ENCODE results near the gene KRTAP20-2.

The KRTAP20-2 gene
- total RNA-seq = 0 to 0.11 (median 0) reads per million in 17 experiments

DNA sequence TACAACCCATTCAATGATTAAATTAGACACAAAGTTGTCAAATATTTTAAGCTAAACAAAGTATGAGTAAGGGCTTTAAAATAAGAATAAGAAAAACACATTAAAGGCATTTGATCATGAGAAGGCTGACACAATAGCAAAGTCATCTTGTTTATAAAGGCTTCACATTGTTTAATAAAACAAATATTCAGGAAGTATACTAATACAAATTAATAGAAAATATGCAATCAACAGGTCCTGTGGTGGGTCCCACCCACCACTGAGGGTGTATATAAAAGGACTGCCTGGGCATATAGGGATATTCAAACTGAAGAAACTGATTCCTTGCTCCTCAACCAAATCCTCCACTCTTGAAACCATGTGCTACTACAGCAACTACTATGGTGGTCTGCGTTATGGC is at the start of gene KRTAP20-2:
TSS of gene KRTAP20-2 (plus strand) at position 301 of the 400 bp plus-strand sequence. CDS start at position 359, 58 bp downstream.
- DNase-seq = no peak

DNA sequence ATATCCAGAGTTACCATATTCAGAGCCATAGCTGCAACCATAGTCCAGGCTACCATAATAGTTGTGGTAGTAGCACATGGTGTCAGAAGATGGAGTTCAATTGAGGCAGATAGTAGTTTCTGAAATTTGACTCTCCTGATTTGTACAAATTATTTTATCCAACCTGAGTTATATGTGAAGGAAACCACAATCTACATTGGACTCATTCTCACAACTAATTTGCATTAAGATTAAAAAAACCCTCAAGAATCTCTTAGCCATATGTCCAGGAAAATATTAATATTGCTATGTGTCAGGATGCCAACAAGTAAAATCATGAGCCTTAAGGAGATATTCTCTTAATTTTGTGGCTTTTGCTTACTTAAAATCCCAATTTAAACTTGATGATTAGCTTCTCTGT is 44.7 kb upstream of the KRTAP20-2 start, which contains the start of gene KRTAP22-2:
TSS of gene KRTAP22-2 (minus strand) at position 101 of the 400 bp plus-strand sequence.
- DNase-seq = no peak

GRCh38 chr21:30592140-30592539 is 42.9 kb upstream of the KRTAP20-2 start, which contains the start of gene KRTAP6-3:
KRTAP6-3 (plus strand) TSS chr21:30592440; CDS start chr21:30592446, 6 bp downstream.
- no peak for DNase-seq

- DNase-seq = no peak
These were observed 36.2 kb upstream of the KRTAP20-2 start, which contains the start of gene KRTAP6-2 for GRCh38 chr21:30598802-30599201. KRTAP6-2 (minus strand) TSS chr21:30598902; CDS start chr21:30598874, 28 bp downstream.

DNA sequence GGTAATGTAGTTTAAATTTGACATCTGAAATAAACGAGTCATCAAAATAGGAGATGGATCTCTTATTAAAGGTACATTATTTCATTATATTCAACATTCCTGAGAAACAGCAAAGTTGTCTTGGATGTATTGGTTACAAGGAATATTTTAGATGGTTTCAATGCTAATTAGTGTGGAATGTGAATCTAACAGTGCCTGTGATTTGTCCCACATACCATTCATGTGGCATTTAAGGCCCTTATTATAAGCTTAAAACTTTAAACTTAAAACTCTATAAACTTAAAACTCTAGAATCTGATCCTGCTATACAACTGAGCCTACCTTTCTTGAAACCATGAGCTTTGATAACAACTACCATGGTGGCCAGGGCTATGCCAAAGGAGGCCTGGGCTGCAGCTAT is 34.2 kb upstream of the KRTAP20-2 start, which contains the start of gene KRTAP22-1:
TSS of gene KRTAP22-1 (plus strand) at position 301 of the 400 bp plus-strand sequence.
- no peak for DNase-seq

GRCh38 chr21:30605968-30606367 is 29.0 kb upstream of the KRTAP20-2 start:
- no peak for DNase-seq

- DNase-seq = no peak
These were observed 22.9 kb upstream of the KRTAP20-2 start for GRCh38 chr21:30612132-30612531.

- no peak for DNase-seq
These were observed 21.2 kb upstream of the KRTAP20-2 start, which contains the start of gene KRTAP6-1 for GRCh38 chr21:30613836-30614235. KRTAP6-1 (minus strand) TSS chr21:30613930; CDS start chr21:30613904, 26 bp downstream.

DNA sequence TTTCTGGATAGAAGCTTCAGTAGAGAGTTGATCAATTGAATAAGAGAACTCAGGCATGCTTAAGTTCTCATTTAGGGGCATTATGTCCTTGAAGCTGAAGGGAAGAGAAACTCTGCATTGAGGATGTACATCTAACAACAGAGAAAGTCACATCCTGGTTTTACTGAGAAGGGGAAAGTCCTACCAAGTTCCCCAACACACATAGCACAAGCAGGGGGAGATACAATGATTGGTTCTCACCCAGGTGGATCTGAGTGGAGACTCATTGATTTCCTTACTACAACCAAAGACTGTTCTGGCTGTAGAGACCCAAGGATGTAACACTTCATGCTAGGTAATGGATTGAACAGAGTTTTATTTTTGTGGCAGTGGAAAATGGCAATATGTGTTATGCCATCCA is 19.8 kb upstream of the KRTAP20-2 start:
- no peak for DNase-seq

DNA sequence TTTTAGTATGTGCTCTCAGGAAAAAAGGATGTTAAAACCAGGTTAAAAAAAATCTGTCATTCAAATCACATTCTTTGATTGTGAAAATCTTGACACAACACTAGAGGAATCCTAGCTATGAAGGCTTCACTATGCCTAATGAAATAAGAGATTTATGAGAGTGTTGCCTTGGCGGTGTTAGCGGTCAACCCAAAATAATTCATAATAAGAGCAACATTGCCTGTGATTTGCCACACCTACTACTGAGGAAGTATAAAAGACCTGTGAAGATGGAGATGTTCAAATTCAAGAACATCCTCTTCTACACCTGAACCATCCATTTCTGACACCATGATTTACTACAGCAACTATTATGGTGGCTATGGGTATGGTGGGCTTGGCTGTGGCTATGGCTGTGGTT is 18.9 kb upstream of the KRTAP20-2 start, which contains the start of gene KRTAP20-1:
TSS of gene KRTAP20-1 (plus strand) at position 301 of the 400 bp plus-strand sequence. CDS start at position 331, 30 bp downstream.
- DNase-seq = no peak

DNA sequence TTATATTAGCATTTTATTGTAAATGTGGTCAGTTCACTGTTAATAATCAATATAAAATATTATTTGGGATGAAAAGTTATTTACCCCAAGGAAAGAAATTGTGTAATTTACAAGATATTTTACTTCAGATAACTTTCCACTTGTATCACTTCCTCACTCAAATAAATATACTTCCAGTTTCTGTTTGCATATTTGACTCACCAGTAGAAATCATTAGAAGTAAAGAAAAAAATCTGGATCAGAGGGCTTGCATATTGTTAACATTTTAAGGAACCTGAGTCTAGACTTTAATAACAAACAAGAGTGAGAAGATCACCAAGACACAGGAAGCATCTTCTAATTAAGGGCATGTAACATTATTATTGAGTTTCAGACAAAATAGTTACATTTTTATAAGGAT is 14.9 kb upstream of the KRTAP20-2 start:
- no peak for DNase-seq

GRCh38 chr21:30620522-30620921 is 14.5 kb upstream of the KRTAP20-2 start, which contains the start of gene KRTAP20-4:
KRTAP20-4 (plus strand) TSS chr21:30620627.
- DNase-seq = no peak

DNA sequence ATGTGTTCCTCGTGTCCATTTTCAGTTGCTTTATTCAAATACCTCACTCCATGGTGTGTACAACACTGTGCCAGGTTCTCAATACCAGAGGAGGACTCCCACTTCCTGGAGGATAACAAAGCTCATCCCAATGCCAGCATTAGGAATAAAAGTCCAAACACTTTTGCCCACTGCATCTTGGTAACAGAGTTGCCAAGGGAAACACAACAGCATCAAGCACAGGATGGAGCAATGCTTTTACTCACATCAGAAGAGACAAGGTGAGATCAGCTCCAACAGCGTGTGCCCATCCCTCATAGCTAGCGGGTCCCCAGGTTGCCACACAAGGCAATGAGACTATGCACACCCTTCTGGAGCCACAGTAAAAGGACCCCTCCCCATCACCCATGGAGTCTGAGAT is 11.6 kb upstream of the KRTAP20-2 start:
- no peak for DNase-seq

- no peak for DNase-seq
These were observed 9.4 kb upstream of the KRTAP20-2 start for GRCh38 chr21:30625449-30626165.

DNA sequence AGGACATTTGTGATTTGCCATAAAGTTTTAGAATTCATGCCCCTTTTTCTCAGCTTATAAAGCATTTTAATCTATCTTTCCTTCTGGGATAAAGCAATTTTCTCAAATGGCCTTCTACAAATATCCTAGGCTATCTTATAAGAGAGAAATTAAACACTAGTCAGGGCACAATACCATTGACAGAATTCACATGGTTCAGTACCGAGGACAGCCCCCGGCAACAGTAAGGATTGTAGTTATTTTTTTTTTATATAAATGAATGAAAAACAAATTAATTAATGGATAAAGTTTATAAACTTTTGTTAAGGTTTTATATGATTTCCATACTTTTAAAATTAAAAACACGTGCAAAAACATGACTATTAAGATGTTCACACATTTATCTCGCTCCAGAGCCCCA is 6.9 kb upstream of the KRTAP20-2 start:
- DNase-seq = no peak

GRCh38 chr21:30629200-30629599 is 5.8 kb upstream of the KRTAP20-2 start:
- DNase-seq = no peak

GRCh38 chr21:30638686-30639085 is 3.7 kb downstream of the KRTAP20-2 start:
- DNase-seq = no peak

GRCh38 chr21:30642564-30642963 is 7.6 kb downstream of the KRTAP20-2 start, which contains the start of gene KRTAP20-3:
KRTAP20-3 (plus strand) TSS chr21:30642864.
- no peak for DNase-seq

DNA sequence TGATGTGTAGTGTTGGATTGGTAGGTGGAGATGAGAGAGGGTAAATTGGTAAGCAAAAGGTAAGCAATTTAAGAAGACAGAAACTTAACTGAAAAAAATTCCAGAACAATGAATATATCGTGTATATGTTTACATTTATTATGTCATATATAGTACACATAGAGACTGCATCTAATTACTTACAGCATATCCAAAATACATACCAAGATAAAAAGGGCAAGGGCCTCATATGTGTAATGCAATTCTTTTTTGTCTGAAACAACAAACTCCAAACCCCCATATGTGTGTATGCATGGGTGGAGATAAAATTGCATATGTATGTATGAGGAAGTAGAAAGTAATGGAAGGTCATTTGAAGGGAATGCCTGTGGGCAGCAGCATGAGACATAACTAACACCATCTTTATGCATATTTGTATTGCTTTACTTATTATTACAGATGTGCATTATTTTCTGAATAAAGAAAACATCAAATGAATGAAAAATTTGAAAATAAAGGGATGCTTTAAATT is 12.0 kb downstream of the KRTAP20-2 start:
- no peak for DNase-seq

- DNase-seq = no peak
These were observed 17.9 kb downstream of the KRTAP20-2 start for GRCh38 chr21:30652891-30653290.

DNA sequence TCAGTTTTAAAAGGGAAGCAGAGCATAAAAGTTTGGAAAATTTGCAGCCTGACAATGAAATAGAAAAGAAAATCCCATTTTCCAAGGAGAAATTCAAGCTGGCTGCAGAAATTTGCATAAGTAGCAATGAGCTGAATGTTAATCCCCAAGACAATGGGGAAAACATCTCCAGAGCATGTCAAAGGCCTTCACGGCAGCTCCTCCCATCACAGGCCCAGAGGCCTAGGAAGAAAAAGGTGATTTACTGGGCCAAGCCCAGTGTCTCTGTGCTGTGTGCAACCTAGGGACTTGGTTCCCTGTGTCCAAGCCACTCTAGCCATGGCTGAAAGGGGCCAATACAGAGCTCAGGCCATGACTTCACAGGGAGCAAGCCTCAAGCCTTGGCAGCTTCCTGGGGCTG is 33.8 kb downstream of the KRTAP20-2 start:
- DNase-seq = no peak

- DNase-seq = no peak
These were observed 38.1 kb downstream of the KRTAP20-2 start for GRCh38 chr21:30672985-30673650.

DNA sequence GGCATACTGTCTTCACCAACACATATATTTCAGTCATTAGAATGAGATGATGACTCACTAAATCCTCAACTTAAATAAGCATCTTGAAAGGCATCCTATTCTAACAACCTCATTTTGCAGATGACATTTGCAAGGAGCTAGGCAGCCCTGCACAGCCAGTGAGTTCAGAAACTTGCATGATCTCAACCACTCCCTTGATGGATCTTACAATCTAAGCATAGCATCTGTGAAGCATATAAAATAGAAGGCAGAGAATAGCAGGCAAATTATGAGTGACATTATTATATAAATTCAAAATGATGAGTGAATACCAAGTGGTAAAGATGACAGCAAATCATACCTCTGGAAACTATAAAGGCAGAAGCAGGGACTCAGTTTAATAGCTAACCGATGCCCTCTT is 39.3 kb downstream of the KRTAP20-2 start:
- DNase-seq = no peak

Data from suppressor macrophage (primary cell).